GM10847 (cell line): ENCODE results near the gene FHIT.

Experiments used
- POLR2A ChIP-seq: IDR thresholded peaks from 2 replicates; pipeline ENCODE4 v1.6.1; 2011; ENCODE audit not compliant: insufficient read length; ENCODE audit errors: extremely low read depth

The FHIT gene

GRCh38 chr3:60448696-60449095 is 802.6 kb downstream of the FHIT start:
- no peak for TF ChIP-seq POLR2A

- no peak for TF ChIP-seq POLR2A
Observed at GRCh38 chr3:60445446-60445845, 805.8 kb downstream of the FHIT start.

GRCh38 chr3:60444898-60445437 is 806.3 kb downstream of the FHIT start:
- no peak for TF ChIP-seq POLR2A

GRCh38 chr3:60440869-60441268 is 810.4 kb downstream of the FHIT start:
- no peak for TF ChIP-seq POLR2A

- TF ChIP-seq POLR2A: no peak
Observed at GRCh38 chr3:60435941-60436650, 815.2 kb downstream of the FHIT start.

- no peak for TF ChIP-seq POLR2A
Observed at GRCh38 chr3:60434950-60435349, 816.3 kb downstream of the FHIT start.

- no peak for TF ChIP-seq POLR2A
Observed at GRCh38 chr3:60434323-60434722, 816.9 kb downstream of the FHIT start.

- TF ChIP-seq POLR2A: no peak
Observed at GRCh38 chr3:60431599-60431958, 819.7 kb downstream of the FHIT start.

- TF ChIP-seq POLR2A: no peak
Observed at GRCh38 chr3:60430205-60430604, 821.0 kb downstream of the FHIT start.

- TF ChIP-seq POLR2A: no peak
Observed at GRCh38 chr3:60427109-60427508, 824.1 kb downstream of the FHIT start.

- no peak for TF ChIP-seq POLR2A
Observed at GRCh38 chr3:60424942-60425341, 826.3 kb downstream of the FHIT start.

- no peak for TF ChIP-seq POLR2A
Observed at GRCh38 chr3:60424034-60424433, 827.2 kb downstream of the FHIT start.

GRCh38 chr3:60423556-60423955 is 827.7 kb downstream of the FHIT start:
- TF ChIP-seq POLR2A: no peak

GRCh38 chr3:60421749-60422446 is 829.4 kb downstream of the FHIT start:
- no peak for TF ChIP-seq POLR2A

- TF ChIP-seq POLR2A: no peak
Observed at GRCh38 chr3:60417576-60417975, 833.7 kb downstream of the FHIT start.

GRCh38 chr3:60414011-60414410 is 837.2 kb downstream of the FHIT start:
- no peak for TF ChIP-seq POLR2A

- no peak for TF ChIP-seq POLR2A
Observed at GRCh38 chr3:60413551-60413950, 837.7 kb downstream of the FHIT start.

GRCh38 chr3:60403866-60404265 is 847.4 kb downstream of the FHIT start:
- no peak for TF ChIP-seq POLR2A
